H1 (cell line): ENCODE data around the gene SON. TPM values are rescaled to one million over a fixed set of nuclear protein-coding genes. Genes with fewer than 3 reads are reported as not detected.

Experiments used
- CTCF ChIA-PET: fragments of 300-600 bp; sonication (Branson Sonifier 250); formaldehyde crosslinking; loops from one replicate; lab custom pipeline; 2021; ENCODE audit not compliant: partially characterized antibody; lab: Charles Lee
- POLR2A ChIA-PET: fragments of 300-600 bp; sonication (Branson Sonifier 250); formaldehyde crosslinking; loops from one replicate; lab custom pipeline; 2021; ENCODE audit warnings: inconsistent platforms; ENCODE audit not compliant: partially characterized antibody; lab: Charles Lee
- DNase-seq, 2 experiments: peaks; one replicate each; pipeline versions ENCODE4 v3.0.0 to v3.0.0-alpha.2; 2010 to 2022; ENCODE audit warnings: low spot score in 2 of 2, low read depth in 1 of 2, mixed read lengths in 1 of 2
- FAIRE-seq: peaks from 2 replicates; lab custom pipeline; 2011; peaks lifted over from hg19 to GRCh38; lab: Jason Lieb, UNC
- H2AFZ ChIP-seq: 2 replicates; pipeline ENCODE4 v1.8.1; 2012; ENCODE audit warnings: low read length, inconsistent platforms
- H2AK5ac ChIP-seq: 2 replicates; pipeline ENCODE4 v1.6.1; 2013; ENCODE audit warnings: low read depth, low read length
- H2BK120ac ChIP-seq: replicated peaks from 2 replicates; pipeline ENCODE3; 2013; ENCODE audit warnings: low read depth, low read length, inconsistent platforms
- H2BK12ac ChIP-seq: 2 replicates; pipeline ENCODE4 v1.6.1; 2013; ENCODE audit warnings: low read depth, low read length
- H2BK15ac ChIP-seq: 2 replicates; pipeline ENCODE4 v1.6.1; 2013; ENCODE audit warnings: low read length
- H2BK20ac ChIP-seq: 2 replicates; pipeline ENCODE4 v1.6.1; 2013; ENCODE audit warnings: low read length
- H2BK5ac ChIP-seq: 2 replicates; pipeline ENCODE4 v1.6.1; 2013; ENCODE audit warnings: low read depth, low read length
- H3K14ac ChIP-seq: 2 replicates; pipeline ENCODE4 v1.6.1; 2013; ENCODE audit warnings: inconsistent platforms; ENCODE audit not compliant: insufficient read length
- H3K18ac ChIP-seq: 2 replicates; pipeline ENCODE4 v1.6.1; 2013; ENCODE audit warnings: low read length; ENCODE audit errors: extremely low read depth
- H3K23ac ChIP-seq: 2 replicates; pipeline ENCODE4 v1.6.1; 2013; ENCODE audit warnings: inconsistent platforms; ENCODE audit not compliant: insufficient read length
- H3K23me2 ChIP-seq: 2 replicates; pipeline ENCODE4 v1.6.1; 2013; ENCODE audit warnings: low read depth, low read length
- H3K27ac ChIP-seq: 2 replicates; pipeline ENCODE4 v1.6.1; 2011; ENCODE audit warnings: low read depth, low read length, inconsistent platforms
- H3K27me3 ChIP-seq, 4 experiments: replicated peaks in 1 of 4; 1 replicate in 1 of 4; 2 replicates in 3 of 4; pipeline versions ENCODE4 v1.6.1 to v1.8.1; 2011 to 2013; ENCODE audit warnings: low read length in 3 of 4, mild to moderate bottlenecking in 3 of 4, inconsistent platforms in 2 of 4, mixed read lengths in 2 of 4, moderate library complexity in 1 of 4; ENCODE audit not compliant: control insufficient read depth in 3 of 4, insufficient read depth in 3 of 4; ENCODE audit errors: extremely low read depth in 1 of 4
- H3K36me3 ChIP-seq, 4 experiments: 2 replicates each; pipeline versions ENCODE4 v1.6.1 to v1.8.1; 2011 to 2013; ENCODE audit warnings: mild to moderate bottlenecking in 4 of 4, low read length in 3 of 4, moderate library complexity in 2 of 4, control low read depth in 1 of 4, inconsistent platforms in 1 of 4; ENCODE audit not compliant: insufficient read depth in 4 of 4, control insufficient read depth in 2 of 4
- H3K4ac ChIP-seq: replicated peaks from 2 replicates; pipeline ENCODE3; 2013; ENCODE audit warnings: low read length, low read depth, mixed read lengths, inconsistent platforms; ENCODE audit not compliant: insufficient read length
- H3K4me1 ChIP-seq, 4 experiments: replicated peaks in 1 of 4; 1 replicate in 1 of 4; 2 replicates in 3 of 4; pipeline versions ENCODE4 v1.6.1 to v1.8.1; 2011 to 2013; ENCODE audit warnings: low read length in 3 of 4, inconsistent platforms in 2 of 4, mixed read lengths in 1 of 4; ENCODE audit not compliant: insufficient read depth in 4 of 4, control insufficient read depth in 3 of 4
- H3K4me2 ChIP-seq, 2 experiments: 2 replicates each; pipeline versions ENCODE4 v1.6.1 to v1.8.1; 2011 to 2013; ENCODE audit warnings: low read depth in 2 of 2, low read length in 2 of 2, control low read depth in 1 of 2, inconsistent platforms in 1 of 2, mild to moderate bottlenecking in 1 of 2; ENCODE audit not compliant: insufficient read depth in 1 of 2
- H3K4me3 ChIP-seq, 4 experiments: fragments of 200-600, 300-600 bp in 1 of 4; sonication (generic), shearing (Covaris generic), sonication (Bioruptor Twin) in 1 of 4; 2 replicates each; pipeline versions ENCODE4 v1.5.1 to v1.8.1; 2011 to 2016; ENCODE audit warnings: low read length in 4 of 4, low read depth in 3 of 4, control low read depth in 2 of 4, inconsistent platforms in 2 of 4, mild to moderate bottlenecking in 2 of 4, mixed read lengths in 1 of 4, moderate library complexity in 1 of 4; ENCODE audit not compliant: insufficient read depth in 2 of 4; ENCODE audit errors: extremely low read depth in 1 of 4
- H3K56ac ChIP-seq: replicated peaks from 2 replicates; pipeline ENCODE3; 2013; ENCODE audit warnings: low read depth, mild to moderate bottlenecking, mixed read lengths, low read length, inconsistent platforms; ENCODE audit not compliant: insufficient read length
- H3K79me1 ChIP-seq: 2 replicates; pipeline ENCODE4 v1.6.1; 2013; ENCODE audit warnings: low read depth, low read length, control low read depth
- H3K79me2 ChIP-seq, 2 experiments: 2 replicates each; pipeline versions ENCODE4 v1.6.1 to v1.8.1; 2012 to 2013; ENCODE audit warnings: low read length in 2 of 2, mild to moderate bottlenecking in 2 of 2, inconsistent platforms in 1 of 2; ENCODE audit not compliant: insufficient read depth in 2 of 2, control insufficient read depth in 1 of 2
- H3K9ac ChIP-seq, 4 experiments: replicated peaks in 1 of 4; 1 replicate in 1 of 4; 2 replicates in 3 of 4; pipeline versions ENCODE4 v1.6.1 to v1.8.1; 2011 to 2013; ENCODE audit warnings: low read depth in 3 of 4, low read length in 3 of 4, control low read depth in 2 of 4, mild to moderate bottlenecking in 2 of 4, moderate library complexity in 2 of 4, inconsistent platforms in 1 of 4; ENCODE audit errors: extremely low read depth in 1 of 4
- H3K9me3 ChIP-seq, 2 experiments: 2 replicates each; pipeline versions ENCODE4 v1.6.1 to v1.8.1; 2012 to 2013; ENCODE audit warnings: mild to moderate bottlenecking in 2 of 2, moderate library complexity in 2 of 2, control low read depth in 1 of 2, inconsistent platforms in 1 of 2, low read depth in 1 of 2, low read length in 1 of 2, mixed read lengths in 1 of 2; ENCODE audit not compliant: insufficient read depth in 2 of 2
- H4K20me1 ChIP-seq, 2 experiments: replicated peaks in 1 of 2; 2 replicates each; pipeline versions ENCODE3 to v1.8.1; 2011 to 2013; ENCODE audit warnings: inconsistent platforms in 2 of 2, low read length in 2 of 2, mild to moderate bottlenecking in 1 of 2; ENCODE audit not compliant: insufficient read depth in 2 of 2, control insufficient read depth in 1 of 2
- H4K5ac ChIP-seq: 2 replicates; pipeline ENCODE4 v1.6.1; 2013; ENCODE audit warnings: low read length, low read depth, mixed read lengths, inconsistent platforms; ENCODE audit not compliant: insufficient read length
- H4K8ac ChIP-seq: 2 replicates; pipeline ENCODE4 v1.8.0; 2013; ENCODE audit warnings: mild to moderate bottlenecking, moderate library complexity, low read length, inconsistent platforms; ENCODE audit not compliant: insufficient read depth; ENCODE audit errors: extremely low read depth
- H4K91ac ChIP-seq: replicated peaks from 2 replicates; pipeline ENCODE3; 2013; ENCODE audit warnings: low read length, mixed read lengths, inconsistent platforms; ENCODE audit not compliant: insufficient read length
- CREB1 ChIP-seq: IDR thresholded peaks from 2 replicates; pipeline ENCODE4 v1.6.1; 2012; ENCODE audit warnings: inconsistent platforms
- WGBS, 2 experiments: shearing (Covaris generic) in 1 of 2; methylation state at CpG; one replicate each; pipeline versions ENCODE4 v1.1.6 to v1.1.7; 2013 to 2015; ENCODE audit warnings: low lambda C conversion rate in 2 of 2, mixed read lengths in 2 of 2, inconsistent platforms in 1 of 2, low coverage in 1 of 2, missing lambda C conversion rate in 1 of 2; ENCODE audit not compliant: insufficient replicate concordance in 2 of 2, insufficient coverage in 1 of 2, insufficient read length in 1 of 2; ENCODE audit errors: extremely low coverage in 1 of 2, missing lambda C conversion rate in 1 of 2; 5-methylcytosine and 5-hydroxymethylcytosine counted together
- polyA plus RNA-seq, 7 experiments: library from polyadenylated mRNA; depleted of rRNA in 3 of 7; stranded (reverse) in 5 of 7; unstranded in 2 of 7; fragments of >200 nt in 5 of 7; fragments of 200-250 nt in 2 of 7; gene quantifications; 1 replicate in 5 of 7; 2 replicates in 1 of 7; 4 replicates in 1 of 7; pipeline versions ENCODE4 v1.2.1 to v1.2.3, GENCODE V29; 2011 to 2013; ENCODE audit warnings: missing spikeins in 2 of 7, mixed read lengths in 2 of 7
- total RNA-seq: library from RNA; stranded (reverse); fragmentation: NEBNext Ultra II Directional; extraction: Animal tissue kit (Norgen Biotek cat#: 25700); gene quantifications from 2 replicates; pipeline ENCODE4 v1.2.1, GENCODE V29; 2021

Gene SON
- total and polyA plus RNA-seq, 2 of the 8 experiments (the other 6 are each of a cell fraction or from before 2014, with no cell fraction given), result 122 to 274 TPM

- H2AK5ac ChIP-seq, result no peak overlapping the region
- H2BK120ac ChIP-seq, result no peak overlapping the region
- H4K5ac ChIP-seq, result no peak overlapping the region
- DNase-seq (no peak), FAIRE-seq (no peak)
- H2BK5ac ChIP-seq, result no peak overlapping the region
- H3K4ac ChIP-seq, result no peak overlapping the region
- ChIA-PET POLR2A (interaction anchor here (0.9 to 3.3 kb wide), 6 partner anchors 8 to 103 kb away, joined by 3 to 23 read pairs (median 3); no protein-coding TSS in a partner anchor), CTCF (no interaction called here)
- H4K20me1 ChIP-seq, result no peaks in the 10 kb centered on the region
- H2BK15ac ChIP-seq, result no peak overlapping the region
- no peaks in the 10 kb centered on the region; the same call in 1 of the 2 replicates for H3K79me1 ChIP-seq
- H3K23ac ChIP-seq, result no peak overlapping the region
- no peak overlapping the region for H3K4me3 ChIP-seq
- H3K14ac ChIP-seq, result no peak overlapping the region
- no peak overlapping the region for H4K91ac ChIP-seq
- no peaks in the 10 kb centered on the region for H3K4me1 ChIP-seq
- H3K4me2 ChIP-seq, result no peak overlapping the region
- H3K9ac ChIP-seq, result no peak overlapping the region
- H3K56ac ChIP-seq, result no peak overlapping the region
- H3K36me3 ChIP-seq, result peaks cover 13 to 86% (median 51%) of the 10 kb centered on the region in 4 experiments
- no peaks in the 10 kb centered on the region for H3K79me2 ChIP-seq
- H2BK12ac ChIP-seq, result no peak overlapping the region
- H3K9me3 ChIP-seq, result no peaks in the 10 kb centered on the region
- H3K27me3 ChIP-seq, result peaks cover 0 to 1% (median 0%) of the 10 kb centered on the region in 4 experiments; a peak in 1 of 7 replicates
- no peak for TF ChIP-seq CREB1
- no peak overlapping the region for H2AFZ ChIP-seq
- H3K18ac ChIP-seq, result no peak overlapping the region
- no peak overlapping the region for H2BK20ac ChIP-seq
- no peak overlapping the region for H3K27ac ChIP-seq
- 90% methylated on average over 5 of the region's 5 CpGs; no CpG with 5 or more reads in 1 of the 2 experiments for WGBS, 2 experiments
- H4K8ac ChIP-seq, result no peak overlapping the region
- H3K23me2 ChIP-seq, result no peaks in the 10 kb centered on the region
Observed at GRCh38 chr21:33522297-33522952, 20.4 kb upstream of the SON start.
